ENCODE measurements around the gene FIZ1. TPM values are rescaled to one million over a fixed set of nuclear protein-coding genes. Genes with fewer than 3 reads are reported as not detected.

Gene FIZ1
- total and polyA plus RNA-seq, 3 experiments from 2014 or later: 4.6 to 25.8 (median 23.9) TPM

DNA sequence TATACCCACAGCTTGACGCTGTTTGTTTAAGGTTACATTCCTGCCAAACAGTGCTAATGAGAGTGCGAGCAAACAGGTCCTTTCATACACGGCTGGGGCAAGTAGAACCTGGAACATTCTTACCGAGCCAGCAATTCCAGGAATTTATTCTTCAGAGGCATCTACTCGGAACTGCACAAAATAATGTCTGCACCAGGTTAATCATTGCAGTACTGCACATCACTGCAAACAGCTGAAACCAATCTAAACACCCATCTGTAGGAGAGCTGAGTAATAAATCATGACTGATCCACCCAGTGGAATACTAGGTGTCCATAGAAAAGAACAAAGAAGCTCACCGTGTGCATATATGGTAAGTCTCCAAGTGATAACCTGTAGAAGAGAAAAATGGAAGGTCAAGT, 17.5 kb downstream of the FIZ1 start:
- peak overlapping the region; percentile 5 to 89 (median 81) for H3K4me3 Mint-ChIP-seq
- H3K4me1 Mint-ChIP-seq: peaks cover 31 to 42% (median 37%) of the 10 kb centered on the region in 3 donors
- Histone ChIP-seq H3K4me1 (ENCODE audit: insufficient read depth, low read length) (peaks cover 24% of the 10 kb centered on the region), H3K9me3 (ENCODE audit: low read length) (no peaks in the 10 kb centered on the region), H3K4me3 (ENCODE audit: low read length) (no peak overlapping the region), H3K27ac (ENCODE audit: low read depth, low read length) (no peak overlapping the region), H3K36me3 (ENCODE audit: insufficient read depth, low read length) (no peaks in the 10 kb centered on the region), H3K27me3 (ENCODE audit: insufficient read depth, low read length, poor library complexity, severe bottlenecking) (no peaks in the 10 kb centered on the region)
- peaks cover 0 to 3% (median 0%) of the 10 kb centered on the region in 5 donors for H3K9me3 Mint-ChIP-seq
- H3K36me3 Mint-ChIP-seq: peaks cover 8 to 13% (median 9%) of the 10 kb centered on the region in 3 donors
- CTCF ChIA-PET: interaction anchor here (0.7 to 1.0 kb wide), 3 partner anchors 18 to 441 kb away, joined by 3 to 4 read pairs (median 3); partner anchors contain the start of genes FIZ1 and ZNF524
- peak overlapping the region in 6 of 8 donors; percentile 5 to 75 (median 46) for H3K27ac Mint-ChIP-seq
- DNase-seq: no peak
- H3K27me3 Mint-ChIP-seq: peaks cover 4% of the 10 kb centered on the region in 2 donors
- POLR2A ChIA-PET: interaction anchor here (0.8 to 1.1 kb wide), 2 partner anchors 44 to 243 kb away, joined by 3 read pairs; partner anchors contain the start of gene KMT5C

DNA sequence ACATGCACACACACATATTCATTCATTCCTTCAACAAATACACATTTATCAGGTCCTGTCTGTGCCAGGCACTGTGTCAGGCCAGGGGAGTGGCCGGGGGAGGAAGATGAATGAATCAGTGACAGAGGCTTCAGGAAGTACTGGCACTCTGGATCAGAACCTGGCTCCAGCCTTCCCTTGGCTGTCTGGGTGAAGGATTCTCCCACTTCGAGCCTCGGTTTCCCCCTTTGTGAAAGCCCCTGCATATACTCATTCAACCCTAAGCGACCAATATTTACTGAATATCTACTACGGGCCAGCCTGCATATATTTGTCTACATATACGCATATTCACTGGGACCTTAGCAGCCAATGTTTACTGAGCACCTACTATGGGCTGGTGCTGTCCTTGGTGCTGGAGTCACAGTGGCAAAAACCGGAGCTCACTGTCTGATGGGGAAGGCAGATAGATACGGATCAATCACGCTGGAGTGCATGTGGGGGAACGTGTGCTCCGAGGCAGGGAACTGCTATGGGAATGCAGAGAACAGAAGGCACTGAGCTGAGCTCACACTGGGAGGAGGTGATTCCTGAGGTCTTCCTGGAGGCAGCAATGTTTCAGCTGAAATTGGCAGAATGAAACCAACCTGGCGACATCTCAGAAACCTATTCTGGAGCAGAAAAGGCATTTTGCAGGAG, 18.0 kb downstream of the FIZ1 start:
- Mint-ChIP-seq H3K27me3 (peaks cover 4% of the 10 kb centered on the region in 2 donors), H3K36me3 (peaks cover 10 to 15% (median 11%) of the 10 kb centered on the region in 3 donors), H3K4me1 (peaks cover 29 to 36% (median 35%) of the 10 kb centered on the region in 3 donors), H3K4me3 (peak overlapping the region; percentile 72 to 89 (median 82)), H3K27ac (peak overlapping the region; percentile 39 to 94 (median 82)), H3K9me3 (peaks cover 0 to 4% (median 0%) of the 10 kb centered on the region in 5 donors)
- H3K36me3 ChIP-seq (ENCODE audit: insufficient read depth, low read length): no peaks in the 10 kb centered on the region
- peaks cover 21% of the 10 kb centered on the region for H3K4me1 ChIP-seq (ENCODE audit: insufficient read depth, low read length)
- DNase-seq: no peak
- H3K4me3 ChIP-seq (ENCODE audit: low read length): peak overlapping the region; percentile 56
- no peaks in the 10 kb centered on the region for H3K27me3 ChIP-seq (ENCODE audit: insufficient read depth, low read length, poor library complexity, severe bottlenecking)
- ChIA-PET CTCF (interaction anchor here (0.7 to 1.6 kb wide), 5 partner anchors 18 to 440 kb away, joined by 3 to 7 read pairs (median 3); partner anchors contain the start of genes FIZ1 and ZNF524), POLR2A (interaction anchor here (0.8 to 1.0 kb wide), 2 partner anchors 18 to 242 kb away, joined by 3 to 4 read pairs; partner anchors contain the start of genes FIZ1, KMT5C and ZNF524)
- peak overlapping the region; percentile 12 for H3K27ac ChIP-seq (ENCODE audit: low read depth, low read length)
- H3K9me3 ChIP-seq (ENCODE audit: low read length): no peaks in the 10 kb centered on the region

DNA sequence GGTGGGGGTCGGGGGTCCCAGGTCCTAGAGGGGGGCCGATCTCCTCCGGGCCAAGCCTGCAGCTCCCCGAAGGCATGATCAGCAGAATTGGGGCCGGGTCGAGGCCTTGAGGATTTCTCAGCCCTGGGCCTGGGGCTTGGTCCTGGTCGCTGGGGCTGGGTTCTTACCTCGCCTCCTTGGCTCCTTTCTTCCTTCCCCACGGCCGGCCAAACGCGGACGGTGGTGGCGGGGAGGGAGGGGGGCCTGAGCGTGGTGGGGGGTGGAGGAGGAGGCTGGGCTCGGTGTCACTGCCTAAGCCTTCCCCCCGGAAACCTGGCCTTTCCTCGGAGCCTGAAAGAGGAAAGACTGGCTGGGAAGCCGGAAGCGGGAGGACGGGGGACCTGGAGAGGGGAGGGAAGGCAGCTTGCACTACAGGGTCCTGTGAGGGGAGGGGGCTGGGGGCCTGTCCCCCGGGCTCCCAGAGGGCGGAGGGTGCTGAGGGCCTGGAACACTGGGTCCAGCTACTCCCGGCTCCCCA, 18.6 kb downstream of the FIZ1 start, which contains the start of gene ZNF579:
Gene ZNF579, minus strand, starts transcription at position 221 of the 517 bp plus-strand sequence. CDS start 1,209 bp downstream, outside the sequence.
- Mint-ChIP-seq H3K27ac (peak within 1 kb of the TSS; percentile 75 to 99 (median 92)), H3K4me3 (peak within 1 kb of the TSS; percentile 80 to 91 (median 86)), H3K27me3 (peaks cover 4% of the 10 kb centered on the region in 2 donors), H3K9me3 (peaks cover 0 to 4% (median 0%) of the 10 kb centered on the region in 5 donors), H3K36me3 (peaks cover 10 to 15% (median 11%) of the 10 kb centered on the region in 3 donors), H3K4me1 (peaks cover 24 to 30% (median 30%) of the 10 kb centered on the region in 3 donors)
- H3K36me3 ChIP-seq (ENCODE audit: insufficient read depth, low read length): no peaks in the 10 kb centered on the region
- peak; percentile 53 to 79 (median 62) for DNase-seq
- H3K4me3 ChIP-seq (ENCODE audit: low read length): peak within 1 kb of the TSS; percentile 56
- ChIA-PET POLR2A (interaction anchor here (0.6 to 1.0 kb wide), 3 partner anchors 19 to 241 kb away, joined by 3 to 4 read pairs (median 3); partner anchors contain the start of genes FIZ1, KMT5C and ZNF524), CTCF (interaction anchor here (1.4 to 1.6 kb wide), 2 partner anchors 50 to 52 kb away, joined by 3 to 7 read pairs; no protein-coding TSS in a partner anchor)
- peaks cover 16% of the 10 kb centered on the region for H3K4me1 ChIP-seq (ENCODE audit: insufficient read depth, low read length)
- no peaks in the 10 kb centered on the region for H3K27me3 ChIP-seq (ENCODE audit: insufficient read depth, low read length, poor library complexity, severe bottlenecking)
- no peaks in the 10 kb centered on the region for H3K9me3 ChIP-seq (ENCODE audit: low read length)
- H3K27ac ChIP-seq (ENCODE audit: low read depth, low read length): peak within 1 kb of the TSS; percentile 12

GRCh38 chr19:55579766-55580621, 19.3 kb downstream of the FIZ1 start:
- CTCF ChIA-PET: interaction anchor here (1.4 to 1.6 kb wide), 2 partner anchors 51 to 53 kb away, joined by 3 to 7 read pairs; no protein-coding TSS in a partner anchor
- Mint-ChIP-seq H3K27ac (peak overlapping the region; percentile 49 to 99 (median 88)), H3K36me3 (peaks cover 10 to 15% (median 11%) of the 10 kb centered on the region in 3 donors), H3K4me3 (peak overlapping the region; percentile 78 to 91 (median 86)), H3K27me3 (peaks cover 0 to under 1% of the 10 kb centered on the region in 2 donors), H3K9me3 (peaks cover 0 to 4% (median 0%) of the 10 kb centered on the region in 5 donors), H3K4me1 (peaks cover 19 to 24% (median 24%) of the 10 kb centered on the region in 3 donors)
- Histone ChIP-seq H3K27ac (ENCODE audit: low read depth, low read length) (peak overlapping the region; percentile 12), H3K27me3 (ENCODE audit: insufficient read depth, low read length, poor library complexity, severe bottlenecking) (no peaks in the 10 kb centered on the region), H3K4me1 (ENCODE audit: insufficient read depth, low read length) (peaks cover 16% of the 10 kb centered on the region), H3K4me3 (ENCODE audit: low read length) (peak overlapping the region; percentile 56), H3K36me3 (ENCODE audit: insufficient read depth, low read length) (no peaks in the 10 kb centered on the region), H3K9me3 (ENCODE audit: low read length) (no peaks in the 10 kb centered on the region)
- DNase-seq: peak in 1 of 5 donors; percentile 48
- POLR2A ChIA-PET: interaction anchor here (0.6 kb wide), 1 partner anchor 26 kb away, joined by 3 read pairs; no protein-coding TSS in a partner anchor

GRCh38 chr19:55578761-55579747, 20.3 kb downstream of the FIZ1 start:
- H3K4me1 Mint-ChIP-seq: peaks cover 19 to 24% (median 24%) of the 10 kb centered on the region in 3 donors
- DNase-seq: peak in 1 of 5 donors; percentile 48
- Histone ChIP-seq H3K27ac (ENCODE audit: low read depth, low read length) (no peak overlapping the region), H3K4me3 (ENCODE audit: low read length) (no peak overlapping the region), H3K9me3 (ENCODE audit: low read length) (no peaks in the 10 kb centered on the region), H3K4me1 (ENCODE audit: insufficient read depth, low read length) (peaks cover 16% of the 10 kb centered on the region), H3K36me3 (ENCODE audit: insufficient read depth, low read length) (no peaks in the 10 kb centered on the region), H3K27me3 (ENCODE audit: insufficient read depth, low read length, poor library complexity, severe bottlenecking) (no peaks in the 10 kb centered on the region)
- peaks cover 10 to 15% (median 11%) of the 10 kb centered on the region in 3 donors for H3K36me3 Mint-ChIP-seq
- ChIA-PET CTCF (no interaction called here), POLR2A (no interaction called here)
- H3K9me3 Mint-ChIP-seq: peaks cover 0 to 4% (median 0%) of the 10 kb centered on the region in 5 donors
- peak overlapping the region; percentile 49 to 99 (median 88) for H3K27ac Mint-ChIP-seq
- H3K27me3 Mint-ChIP-seq: no peaks in the 10 kb centered on the region
- H3K4me3 Mint-ChIP-seq: peak overlapping the region; percentile 56 to 91 (median 82)

DNA sequence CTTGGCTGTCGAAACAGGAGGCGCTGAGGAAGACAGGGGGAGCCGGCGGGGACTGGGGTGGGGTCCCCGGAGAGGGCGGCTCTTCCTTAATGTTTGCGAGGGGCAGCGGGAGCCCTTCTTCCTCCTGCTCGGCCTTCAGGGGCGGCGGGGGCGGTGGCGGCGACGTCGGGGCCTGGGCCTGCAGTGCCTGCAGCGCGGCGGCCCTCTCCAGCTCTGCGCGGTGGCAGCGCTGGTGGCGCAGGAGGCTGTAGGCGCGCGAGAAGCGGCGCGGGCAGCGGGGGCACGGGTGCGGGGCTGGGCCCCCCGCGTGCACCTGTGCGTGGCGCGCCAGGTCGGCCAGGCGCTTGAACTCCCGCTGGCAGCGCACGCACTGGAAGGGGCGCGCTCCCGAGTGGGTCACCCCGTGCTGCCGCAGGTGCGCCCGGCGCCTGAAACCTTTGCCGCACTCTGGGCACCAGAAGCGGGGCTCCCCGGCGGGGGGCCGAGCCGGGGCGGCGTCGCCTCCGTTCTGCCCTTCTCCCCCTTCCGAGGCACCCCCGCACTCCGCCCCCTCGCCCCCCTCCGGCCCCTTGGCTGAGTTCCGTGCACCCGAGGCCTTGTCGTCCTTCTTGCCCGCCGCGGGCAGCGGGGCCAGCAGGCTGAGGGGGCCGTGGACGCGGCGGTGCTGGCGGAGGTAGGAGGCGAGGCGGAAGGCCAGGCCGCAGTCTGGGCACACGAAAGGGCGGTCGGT, 21.1 kb downstream of the FIZ1 start:
- H3K27ac ChIP-seq (ENCODE audit: low read depth, low read length): no peak overlapping the region
- peaks cover 16% of the 10 kb centered on the region for H3K4me1 ChIP-seq (ENCODE audit: insufficient read depth, low read length)
- ChIA-PET POLR2A (interaction anchor here (0.6 kb wide), 1 partner anchor 9 kb away, joined by 3 read pairs; no protein-coding TSS in a partner anchor), CTCF (no interaction called here)
- Mint-ChIP-seq H3K9me3 (peaks cover 0 to 4% (median 0%) of the 10 kb centered on the region in 5 donors), H3K27ac (no peak overlapping the region), H3K36me3 (peaks cover 10 to 15% (median 11%) of the 10 kb centered on the region in 3 donors), H3K27me3 (no peaks in the 10 kb centered on the region), H3K4me3 (no peak overlapping the region), H3K4me1 (peaks cover 19 to 24% (median 24%) of the 10 kb centered on the region in 3 donors)
- H3K4me3 ChIP-seq (ENCODE audit: low read length): no peak overlapping the region
- H3K36me3 ChIP-seq (ENCODE audit: insufficient read depth, low read length): no peaks in the 10 kb centered on the region
- H3K27me3 ChIP-seq (ENCODE audit: insufficient read depth, low read length, poor library complexity, severe bottlenecking): no peaks in the 10 kb centered on the region
- H3K9me3 ChIP-seq (ENCODE audit: low read length): no peaks in the 10 kb centered on the region
- DNase-seq: peak in 1 of 5 donors; percentile 26

Measured in CD8-positive, alpha-beta memory T cell (primary cell).